Suprapubic skin (tissue), 3 donors: ENCODE measurements around the gene CSPG5.

ENCODE experiments used
- CTCF ChIP-seq, 2 donors: fragments of 200-600 bp in 1 of 2; fragments of 450-650 bp in 1 of 2; sonication (generic) in 1 of 2; IDR thresholded peaks; one replicate each; pipeline ENCODE4 v1.5.1; 2016 to 2019; ENCODE audit warnings: antibody characterized with exemption in 2 of 2, mild to moderate bottlenecking in 1 of 2, moderate library complexity in 1 of 2
- POLR2AphosphoS5 ChIP-seq, 3 donors: sonication (generic); formaldehyde crosslinking; IDR thresholded peaks; one replicate each; pipeline ENCODE4 v1.6.1; 2017; ENCODE audit warnings: antibody characterized with exemption in 3 of 3

DNA sequence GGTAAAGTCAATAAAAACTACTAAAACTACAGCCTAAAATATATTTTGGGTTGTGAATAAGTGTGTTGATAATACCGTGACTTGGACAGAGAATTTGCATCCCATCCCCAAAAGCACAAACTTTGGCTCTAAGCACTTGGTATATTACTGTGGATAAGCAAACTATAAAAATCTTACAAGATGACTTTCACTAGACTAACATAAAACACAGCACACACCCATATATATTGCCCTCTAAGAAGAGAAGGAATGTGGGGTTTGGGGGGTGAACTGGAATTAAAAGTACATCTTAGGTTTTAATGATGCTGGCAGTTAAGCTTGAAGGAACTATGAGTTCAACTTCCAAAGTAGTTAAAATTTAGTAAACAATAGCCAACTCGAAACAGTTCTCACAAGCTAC lies 28.7 kb upstream of the CSPG5 start:
- no peak for TF ChIP-seq POLR2AphosphoS5 (IDR thresholded peaks at IDR 0.05)
- no peak for TF ChIP-seq CTCF (IDR thresholded peaks at IDR 0.05)
